IPS DF 6.9 (cell line): ENCODE measurements around the gene PLD4.
"Not testable (repeated sequence)": the region's sequence is repeated elsewhere in the genome, so short reads cannot be mapped to it uniquely, and the experiment has no call there.

Experiments used
- DNase-seq: peaks from one replicate; pipeline ENCODE4 v3.0.0-alpha.2; 2013; ENCODE audit warnings: low read depth, low spot score
- H3K27ac ChIP-seq: one replicate; pipeline ENCODE4 v1.5.1; 2013; ENCODE audit warnings: low read length, control low read depth
- H3K27me3 ChIP-seq: 2 replicates; pipeline ENCODE4 v1.6.1; 2013; ENCODE audit warnings: mild to moderate bottlenecking, low read length; ENCODE audit not compliant: control insufficient read depth, insufficient read depth
- H3K36me3 ChIP-seq: 2 replicates; pipeline ENCODE4 v1.6.1; 2013; ENCODE audit warnings: low read length; ENCODE audit not compliant: control insufficient read depth, insufficient read depth
- H3K4me1 ChIP-seq: 2 replicates; pipeline ENCODE4 v1.6.1; 2013; ENCODE audit warnings: low read length; ENCODE audit not compliant: control insufficient read depth, insufficient read depth
- H3K4me3 ChIP-seq: 2 replicates; pipeline ENCODE4 v1.5.1; 2013; ENCODE audit warnings: mild to moderate bottlenecking, low read length
- H3K9me3 ChIP-seq: 2 replicates; pipeline ENCODE4 v1.6.1; 2013; ENCODE audit warnings: low read length, inconsistent platforms; ENCODE audit not compliant: control insufficient read depth, insufficient read depth
- WGBS: extraction: QIAGEN DNeasy Blood & Tissue Kit; methylation state at CpG from one replicate; pipeline ENCODE4 v1.1.7; 2013; ENCODE audit warnings: mixed read lengths, missing lambda C conversion rate; ENCODE audit not compliant: insufficient read length, insufficient coverage; 5-methylcytosine and 5-hydroxymethylcytosine counted together

PLD4 gene

GRCh38 chr14:104880584-104881210 lies 44.0 kb upstream of the PLD4 start:
- Histone ChIP-seq H3K4me1 (peaks cover 6% of the 10 kb centered on the region), H3K4me3 (no peak overlapping the region), H3K27ac (no peak overlapping the region), H3K27me3 (no peaks in the 10 kb centered on the region), H3K36me3 (peaks cover 17% of the 10 kb centered on the region), H3K9me3 (no peaks in the 10 kb centered on the region)
- no CpG with 5 or more reads among the region's 7 CpGs for WGBS
- no peak for DNase-seq

GRCh38 chr14:104881369-104881979 lies 43.2 kb upstream of the PLD4 start:
- Histone ChIP-seq H3K9me3 (no peaks in the 10 kb centered on the region), H3K27ac (no peak overlapping the region), H3K4me3 (no peak overlapping the region), H3K4me1 (0 out of 2 replicates have a peak, but pooled peaks cover 1% of the 10 kb centered on the region), H3K27me3 (no peaks in the 10 kb centered on the region), H3K36me3 (peaks cover 24% of the 10 kb centered on the region)
- no CpG with 5 or more reads among the region's 13 CpGs for WGBS
- DNase-seq: no peak

GRCh38 chr14:104882325-104882973 lies 42.2 kb upstream of the PLD4 start:
- no CpG with 5 or more reads among the region's 13 CpGs for WGBS

GRCh38 chr14:104882991-104883660 lies 41.6 kb upstream of the PLD4 start:
- H3K4me1 ChIP-seq: 0 out of 2 replicates have a peak, but pooled peaks cover 1% of the 10 kb centered on the region
- peaks cover 38% of the 10 kb centered on the region for H3K36me3 ChIP-seq
- H3K4me3 ChIP-seq: no peak overlapping the region
- WGBS: no CpG with 5 or more reads among the region's 38 CpGs
- no peaks in the 10 kb centered on the region for H3K27me3 ChIP-seq
- no peak overlapping the region for H3K27ac ChIP-seq
- DNase-seq: no peak
- no peaks in the 10 kb centered on the region for H3K9me3 ChIP-seq

More at GRCh38 chr14:104882325-104882973, 42.2 kb upstream of the PLD4 start:
- 0 out of 2 replicates have a peak, but pooled peaks cover 1% of the 10 kb centered on the region for H3K4me1 ChIP-seq
- H3K4me3 ChIP-seq: no peak overlapping the region
- H3K27me3 ChIP-seq: no peaks in the 10 kb centered on the region
- H3K36me3 ChIP-seq: peaks cover 33% of the 10 kb centered on the region
- H3K27ac ChIP-seq: no peak overlapping the region
- H3K9me3 ChIP-seq: no peaks in the 10 kb centered on the region
- no peak for DNase-seq

GRCh38 chr14:104883681-104884361 lies 40.9 kb upstream of the PLD4 start:
- Histone ChIP-seq H3K4me3 (no peak overlapping the region), H3K9me3 (no peaks in the 10 kb centered on the region), H3K4me1 (peaks cover 1% of the 10 kb centered on the region; the same call in 1 of the 2 replicates), H3K36me3 (peaks cover 35% of the 10 kb centered on the region), H3K27me3 (no peaks in the 10 kb centered on the region), H3K27ac (no peak overlapping the region)
- WGBS: no CpG with 5 or more reads among the region's 49 CpGs
- no peak for DNase-seq

- not testable (repeated sequence) for DNase-seq, H3K4me3 ChIP-seq, H3K4me1 ChIP-seq, H3K27me3 ChIP-seq, H3K9me3 ChIP-seq, H3K27ac ChIP-seq
- peaks cover 35% of the 10 kb centered on the region for H3K36me3 ChIP-seq
- no CpG with 5 or more reads among the region's 34 CpGs for WGBS
These were observed 40.3 kb upstream of the PLD4 start for GRCh38 chr14:104884381-104884780.

GRCh38 chr14:104885031-104885972 lies 39.4 kb upstream of the PLD4 start:
- whole genome bisulfite sequencing: no CpG with 5 or more reads among the region's 38 CpGs
- peaks cover 34% of the 10 kb centered on the region for H3K36me3 ChIP-seq
- no peak for DNase-seq

GRCh38 chr14:104885973-104886689 lies 38.5 kb upstream of the PLD4 start:
- no CpG with 5 or more reads among the region's 40 CpGs for WGBS
- no peak overlapping the region for H3K4me3 ChIP-seq
- H3K36me3 ChIP-seq: peaks cover 29% of the 10 kb centered on the region
- no peak overlapping the region for H3K27ac ChIP-seq
- no peak for DNase-seq
- no peaks in the 10 kb centered on the region for H3K27me3 ChIP-seq
- peaks cover 1% of the 10 kb centered on the region; the same call in 1 of the 2 replicates for H3K4me1 ChIP-seq
- H3K9me3 ChIP-seq: no peaks in the 10 kb centered on the region

More at GRCh38 chr14:104885031-104885972, 39.4 kb upstream of the PLD4 start:
- Histone ChIP-seq H3K4me3 (no peak overlapping the region), H3K27me3 (no peaks in the 10 kb centered on the region), H3K4me1 (peaks cover 1% of the 10 kb centered on the region; the same call in 1 of the 2 replicates), H3K9me3 (no peaks in the 10 kb centered on the region), H3K27ac (no peak overlapping the region)
